ENCODE results near the gene PCDH12.

GRCh38 chr5:141923448-141924313 is 34.3 kb downstream of the PCDH12 start, which contains the start of gene DELE1:
- TF ChIP-seq, protein P1, sequence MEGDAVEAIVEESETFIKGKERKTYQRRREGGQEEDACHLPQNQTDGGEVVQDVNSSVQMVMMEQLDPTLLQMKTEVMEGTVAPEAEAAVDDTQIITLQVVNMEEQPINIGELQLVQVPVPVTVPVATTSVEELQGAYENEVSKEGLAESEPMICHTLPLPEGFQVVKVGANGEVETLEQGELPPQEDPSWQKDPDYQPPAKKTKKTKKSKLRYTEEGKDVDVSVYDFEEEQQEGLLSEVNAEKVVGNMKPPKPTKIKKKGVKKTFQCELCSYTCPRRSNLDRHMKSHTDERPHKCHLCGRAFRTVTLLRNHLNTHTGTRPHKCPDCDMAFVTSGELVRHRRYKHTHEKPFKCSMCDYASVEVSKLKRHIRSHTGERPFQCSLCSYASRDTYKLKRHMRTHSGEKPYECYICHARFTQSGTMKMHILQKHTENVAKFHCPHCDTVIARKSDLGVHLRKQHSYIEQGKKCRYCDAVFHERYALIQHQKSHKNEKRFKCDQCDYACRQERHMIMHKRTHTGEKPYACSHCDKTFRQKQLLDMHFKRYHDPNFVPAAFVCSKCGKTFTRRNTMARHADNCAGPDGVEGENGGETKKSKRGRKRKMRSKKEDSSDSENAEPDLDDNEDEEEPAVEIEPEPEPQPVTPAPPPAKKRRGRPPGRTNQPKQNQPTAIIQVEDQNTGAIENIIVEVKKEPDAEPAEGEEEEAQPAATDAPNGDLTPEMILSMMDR (conservative IDR thresholded peaks at IDR 0.05; ENCODE audit: low read depth, low read length), result no peak
- no peak for TF ChIP-seq EZH2 (IDR thresholded peaks at IDR 0.05; ENCODE audit: borderline replicate concordance, low read depth, low read length, poor library complexity, severe bottlenecking)

Data from A673 (cell line).